ENCODE results near the gene TAS1R3. TPM values are rescaled to one million over a fixed set of nuclear protein-coding genes. Genes with fewer than 3 reads are reported as not detected.

Gene TAS1R3
- total and polyA plus RNA-seq, 9 donors, result 0.07 to 0.40 (median 0.24) TPM; not detected in 2

- intact Hi-C loops (cut with DNase I), result no loop called here
- Histone ChIP-seq H3K27me3 (no peaks in the 10 kb centered on the region), H3K9me3 (no peaks in the 10 kb centered on the region), H3K4me3 (peak within 1 kb of the TSS; percentile 68), H3K4me1 (ENCODE audit: insufficient read depth) (peaks cover 32% of the 10 kb centered on the region), H3K27ac (peak within 1 kb of the TSS; percentile 67 to 91), H3K36me3 (no peaks in the 10 kb centered on the region)
- WGBS, 3 donors, result 1% methylated on average over 59 to 131 of the region's 131 CpGs
- TF ChIP-seq POLR2A (IDR thresholded peaks at IDR 0.05) (peak; percentile 51), EP300 (IDR thresholded peaks at IDR 0.05) (peak; percentile 23), CTCF (IDR thresholded peaks at IDR 0.05) (peak in 1 of 3 donors; percentile 10)
- DNase-seq, result peak; percentile 90 to 96 (median 92)
Measured at GRCh38 chr1:1307923-1308755, 22.9 kb upstream of the TAS1R3 start, which contains the start of the genes ACAP3 and PUSL1. TSS of gene ACAP3 (minus strand) at chr1:1307930. CDS start at chr1:1307815, 115 bp downstream. TSS of gene PUSL1 (plus strand) at chr1:1308597. CDS start at chr1:1308644, 47 bp downstream.

GRCh38 chr1:1308756-1309250 is 22.3 kb upstream of the TAS1R3 start:
- TF ChIP-seq CTCF (IDR thresholded peaks at IDR 0.05), result no peak
- TF ChIP-seq POLR2A (IDR thresholded peaks at IDR 0.05), result no peak
- no peak for TF ChIP-seq EP300 (IDR thresholded peaks at IDR 0.05)
- H3K4me3 ChIP-seq, result peak overlapping the region; percentile 68
- peak overlapping the region; percentile 54 to 91 for H3K27ac ChIP-seq
- no peaks in the 10 kb centered on the region for H3K27me3 ChIP-seq
- no peaks in the 10 kb centered on the region for H3K9me3 ChIP-seq
- DNase-seq, result peak in 1 of 5 donors; percentile 57
- WGBS, 3 donors, result 0% methylated on average over 26 to 66 of the region's 66 CpGs
- no peaks in the 10 kb centered on the region for H3K36me3 ChIP-seq
- H3K4me1 ChIP-seq (ENCODE audit: insufficient read depth), result peaks cover 32% of the 10 kb centered on the region
- intact Hi-C loops (cut with DNase I), result no loop called here

DNA sequence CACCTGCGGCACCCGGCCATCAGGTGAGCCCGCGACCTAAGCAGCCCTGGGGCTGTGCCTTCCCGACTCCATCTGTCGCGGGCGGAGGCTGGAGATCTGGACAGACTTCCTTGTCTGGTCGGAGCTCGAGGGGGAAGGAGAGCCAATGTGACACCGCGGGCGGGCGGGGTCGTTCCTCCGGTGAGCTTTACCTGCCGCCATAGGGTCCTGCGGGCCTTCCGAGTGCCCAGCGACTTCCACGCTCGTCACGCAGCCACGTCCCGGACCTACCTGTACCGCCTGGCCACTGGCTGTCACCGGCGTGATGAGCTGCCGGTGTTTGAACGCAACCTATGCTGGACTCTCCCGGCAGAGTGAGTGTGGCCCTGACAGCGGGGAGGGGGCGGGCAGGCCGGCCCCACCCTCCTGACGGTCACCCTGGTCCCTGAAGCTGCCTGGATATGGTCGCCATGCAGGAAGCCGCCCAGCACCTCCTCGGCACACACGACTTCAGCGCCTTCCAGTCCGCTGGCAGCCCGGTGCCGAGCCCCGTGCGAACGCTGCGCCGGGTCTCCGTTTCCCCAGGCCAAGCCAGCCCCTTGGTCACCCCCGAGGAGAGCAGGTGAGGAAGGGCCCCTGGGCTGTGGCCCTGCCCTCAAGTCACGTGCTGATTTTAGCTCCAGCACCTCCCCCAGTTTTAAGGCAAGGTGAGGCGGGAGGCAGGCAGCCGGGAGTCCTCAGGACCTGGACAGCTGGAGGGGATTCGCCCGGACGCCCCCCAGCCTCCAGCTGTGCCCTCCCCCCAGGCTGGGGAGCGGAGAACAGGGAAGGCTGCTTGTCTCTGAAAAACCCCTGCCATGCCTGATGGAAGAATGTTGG is 21.6 kb upstream of the TAS1R3 start:
- intact Hi-C loops (cut with DNase I), result loop anchor here in 1 of 4 donors (10.0 kb wide), 1 partner anchor 195 kb away; no protein-coding TSS in a partner anchor
- peak overlapping the region; percentile 68 for H3K4me3 ChIP-seq
- no peaks in the 10 kb centered on the region for H3K27me3 ChIP-seq
- DNase-seq, result peak in 2 of 5 donors; percentile 61 to 68
- no peaks in the 10 kb centered on the region for H3K9me3 ChIP-seq
- WGBS, 3 donors, result 24 to 34% (median 26%) methylated on average over 51 to 57 of the region's 57 CpGs
- TF ChIP-seq EP300 (IDR thresholded peaks at IDR 0.05) (no peak), CTCF (IDR thresholded peaks at IDR 0.05) (no peak), POLR2A (IDR thresholded peaks at IDR 0.05) (no peak)
- H3K4me1 ChIP-seq (ENCODE audit: insufficient read depth), result peaks cover 29% of the 10 kb centered on the region
- peak overlapping the region; percentile 54 to 91 for H3K27ac ChIP-seq
- H3K36me3 ChIP-seq, result no peaks in the 10 kb centered on the region

DNA sequence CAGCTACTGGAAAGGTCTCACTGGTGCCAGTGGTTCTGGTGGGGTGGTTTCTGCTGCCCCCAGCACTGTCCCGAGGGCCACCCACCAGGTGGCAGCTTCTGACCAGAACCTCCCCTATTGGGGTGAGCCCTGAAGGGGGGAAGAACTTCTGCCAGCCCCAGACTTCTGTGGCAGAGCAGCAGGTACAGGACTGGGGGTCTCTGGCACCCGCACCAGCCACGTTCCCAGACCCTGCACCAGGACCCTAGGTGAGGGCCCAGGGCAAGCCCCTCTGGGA is 21.0 kb upstream of the TAS1R3 start:
- intact Hi-C loops (cut with DNase I), result loop anchor here in 1 of 4 donors (10.0 kb wide), 1 partner anchor 195 kb away; no protein-coding TSS in a partner anchor
- 67 to 82% (median 76%) methylated on average over 3 of the region's 3 CpGs for WGBS, 3 donors

More for the DNA sequence above, 21.0 kb upstream of the TAS1R3 start:
- Histone ChIP-seq H3K36me3 (no peaks in the 10 kb centered on the region), H3K4me3 (no peak overlapping the region), H3K27me3 (no peaks in the 10 kb centered on the region), H3K27ac (peak overlapping the region in 1 of 2 donors; percentile 20), H3K4me1 (ENCODE audit: insufficient read depth) (peaks cover 24% of the 10 kb centered on the region), H3K9me3 (no peaks in the 10 kb centered on the region)
- no peak for TF ChIP-seq POLR2A (IDR thresholded peaks at IDR 0.05)
- TF ChIP-seq CTCF (IDR thresholded peaks at IDR 0.05), result no peak
- no peak for TF ChIP-seq EP300 (IDR thresholded peaks at IDR 0.05)
- no peak for DNase-seq
